HG02852 (cell line): Measurements from ENCODE around the gene RPGRIP1.
"Not testable (repeated sequence)": the region's sequence is repeated elsewhere in the genome, so short reads cannot be mapped to it uniquely, and the experiment has no call there.

Experiments used
- ATAC-seq: cut with Tn5 transposase; IDR thresholded peaks from one replicate; pipeline ENCODE4 v1.9.1; 2021; ENCODE audit warnings: mild to moderate bottlenecking, moderate library complexity; ENCODE audit not compliant: unreplicated experiment

RPGRIP1 gene

GRCh38 chr14:21258005-21258888 lies 21.6 kb upstream of the RPGRIP1 start:
- no peak for ATAC-seq

DNA sequence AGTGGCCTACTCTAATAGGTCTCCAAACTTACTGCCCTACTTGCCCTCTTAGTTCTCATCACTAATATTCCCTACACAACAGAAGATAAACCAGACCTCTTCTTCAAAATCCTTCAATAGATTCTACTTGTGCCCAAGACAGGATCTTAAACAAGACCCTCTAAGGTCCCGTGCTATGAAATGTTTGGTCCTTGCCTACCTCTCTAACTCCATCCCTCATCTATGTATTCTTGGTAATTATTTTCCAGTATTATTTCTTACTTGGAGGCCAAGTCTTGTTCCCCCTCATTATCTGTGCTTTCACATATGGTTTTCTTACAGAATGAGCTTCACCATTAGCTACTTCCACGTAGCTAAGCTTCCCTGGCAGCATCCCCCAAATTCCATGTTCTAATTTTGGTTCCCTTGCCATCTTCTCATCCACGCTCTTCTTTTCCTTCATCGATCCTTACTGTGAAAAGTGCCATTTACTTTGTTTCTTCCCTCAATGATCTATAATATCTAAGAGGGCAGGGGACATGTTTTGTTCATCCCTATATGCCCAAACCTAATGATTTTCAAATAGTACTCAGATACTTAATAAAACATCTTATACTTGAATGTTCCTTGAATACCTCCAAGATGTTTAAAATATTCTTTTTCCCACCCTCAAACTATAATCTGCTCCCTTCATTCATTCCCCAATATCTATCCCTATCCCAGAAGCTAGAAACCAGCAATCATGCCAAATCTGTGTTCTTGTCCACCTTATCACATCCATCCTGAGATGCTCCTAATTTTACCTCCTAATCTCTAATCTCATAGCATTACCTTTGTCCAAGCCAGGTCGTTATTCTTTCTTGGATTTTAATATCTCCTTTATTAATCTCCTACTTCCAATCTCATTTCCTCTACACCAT lies 20.7 kb upstream of the RPGRIP1 start:
- no peak for ATAC-seq

GRCh38 chr14:21261824-21262223 lies 18.1 kb upstream of the RPGRIP1 start:
- no peak for ATAC-seq

DNA sequence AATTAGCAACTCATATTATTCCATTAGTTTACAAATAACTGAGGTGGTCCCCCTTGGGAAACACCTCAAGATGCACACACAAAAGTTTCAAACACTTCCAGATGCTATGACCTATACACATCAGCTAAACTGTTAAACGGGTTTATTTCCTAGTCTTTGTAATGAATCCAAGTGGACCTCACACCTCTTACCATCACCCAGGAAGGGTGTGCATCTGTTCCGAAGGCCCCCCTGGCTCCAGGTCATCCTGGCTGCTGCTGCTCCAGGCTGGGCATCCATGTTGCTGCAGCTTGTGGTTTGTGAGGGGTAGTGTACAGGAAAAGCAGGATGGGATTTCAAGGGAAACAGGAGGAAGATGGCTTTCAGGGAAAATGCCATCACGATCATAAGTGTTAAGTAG lies 17.5 kb upstream of the RPGRIP1 start:
- no peak for ATAC-seq

GRCh38 chr14:21263284-21264024 lies 16.4 kb upstream of the RPGRIP1 start:
- ATAC-seq = peak; percentile 13

- peak; percentile 80 for ATAC-seq
Measured at GRCh38 chr14:21264025-21264801, 15.7 kb upstream of the RPGRIP1 start.

DNA sequence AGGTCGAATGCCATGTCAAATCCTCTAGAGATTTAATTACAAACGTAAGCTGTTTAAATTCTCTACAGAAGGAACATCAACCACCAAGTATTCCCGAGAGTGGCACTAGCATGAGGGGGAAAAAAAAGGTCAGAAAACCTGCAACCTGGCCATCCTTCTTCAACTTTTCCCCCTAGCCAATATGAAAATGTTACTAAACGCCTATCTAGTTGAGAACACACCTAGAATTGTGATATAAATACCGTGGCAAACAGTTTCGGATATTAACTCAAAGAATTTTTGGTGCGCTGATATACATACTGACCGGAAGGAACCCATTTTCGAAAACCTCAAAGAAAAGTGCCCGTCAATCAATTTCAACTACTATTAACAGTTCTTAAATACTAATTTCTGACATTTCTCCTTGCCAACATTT lies 12.4 kb upstream of the RPGRIP1 start:
- no peak for ATAC-seq

DNA sequence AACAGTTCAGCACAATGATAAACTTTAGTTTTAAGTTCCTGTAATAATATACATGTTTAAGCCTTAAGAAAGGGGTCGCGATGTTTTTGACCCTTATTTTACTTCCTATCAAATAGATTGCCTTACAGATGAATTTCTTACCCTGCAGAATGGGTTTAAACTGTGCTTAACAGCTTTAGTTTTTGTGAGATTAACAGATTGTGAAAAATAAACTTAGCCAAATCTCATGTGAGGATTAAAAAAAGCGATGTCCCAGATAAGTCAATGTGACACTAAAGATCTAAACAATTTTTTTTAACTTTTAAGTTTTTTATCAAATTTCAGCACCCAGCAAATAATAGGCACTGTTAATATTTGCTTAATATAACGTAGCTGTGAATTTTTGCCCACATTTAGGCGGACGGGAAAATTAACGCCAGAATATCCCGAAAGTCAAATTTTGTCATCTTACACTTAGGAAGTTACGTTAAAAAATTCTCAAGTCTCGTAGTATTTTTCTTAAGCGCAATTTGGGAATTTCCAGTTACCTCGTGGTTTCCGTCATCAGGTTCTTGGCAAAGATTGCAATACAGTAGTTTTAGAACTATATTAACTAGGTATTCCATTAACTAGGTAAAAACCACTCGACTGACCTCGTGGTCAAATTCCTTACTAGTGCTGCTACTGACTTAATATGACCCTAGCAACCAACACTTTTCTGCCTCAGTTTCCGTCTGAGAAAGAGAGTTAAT lies 11.8 kb upstream of the RPGRIP1 start:
- no peak for ATAC-seq

DNA sequence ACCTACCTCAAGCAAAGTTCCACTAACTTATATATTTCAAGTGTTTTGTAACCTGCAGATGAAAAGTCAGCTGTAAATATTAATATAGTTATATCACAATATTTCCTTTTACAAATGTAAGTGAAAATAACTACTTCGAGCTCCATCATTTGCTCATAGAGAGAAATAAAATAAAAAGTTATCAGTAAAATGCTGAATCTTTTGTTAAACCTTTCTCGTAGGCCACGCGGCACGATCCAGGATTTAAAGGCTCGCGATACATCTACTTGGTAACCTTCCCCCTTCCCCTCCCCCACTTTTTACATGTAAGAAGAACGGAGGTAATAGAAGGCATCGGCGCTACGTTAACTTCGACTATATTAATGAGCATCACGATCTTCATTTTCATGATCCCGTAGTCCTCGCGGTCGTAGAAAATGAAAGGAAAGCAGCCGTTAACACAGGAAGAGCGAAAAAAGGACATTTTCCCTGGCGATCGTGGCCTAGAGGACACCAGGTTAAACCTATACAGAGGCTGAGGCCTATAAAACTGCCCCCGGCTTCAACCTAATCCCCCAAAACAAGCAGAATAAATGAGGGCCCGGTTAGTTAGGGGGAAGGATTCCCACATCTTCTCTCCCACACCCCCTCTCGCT lies 11.1 kb upstream of the RPGRIP1 start:
- ATAC-seq = no peak

GRCh38 chr14:21269252-21270046 lies 10.4 kb upstream of the RPGRIP1 start, which contains the start of gene HNRNPC:
TSS of gene HNRNPC (minus strand) at chr14:21269442. CDS start at chr14:21234193, 35,249 bp downstream.
- ATAC-seq = peak; percentile 91

GRCh38 chr14:21272661-21273060 lies 7.2 kb upstream of the RPGRIP1 start:
- ATAC-seq = not testable (repeated sequence)

- ATAC-seq = no peak
Measured at GRCh38 chr14:21275261-21275858, 4.5 kb upstream of the RPGRIP1 start.

GRCh38 chr14:21278632-21279031 lies 1.3 kb upstream of the RPGRIP1 start:
- ATAC-seq = no peak

DNA sequence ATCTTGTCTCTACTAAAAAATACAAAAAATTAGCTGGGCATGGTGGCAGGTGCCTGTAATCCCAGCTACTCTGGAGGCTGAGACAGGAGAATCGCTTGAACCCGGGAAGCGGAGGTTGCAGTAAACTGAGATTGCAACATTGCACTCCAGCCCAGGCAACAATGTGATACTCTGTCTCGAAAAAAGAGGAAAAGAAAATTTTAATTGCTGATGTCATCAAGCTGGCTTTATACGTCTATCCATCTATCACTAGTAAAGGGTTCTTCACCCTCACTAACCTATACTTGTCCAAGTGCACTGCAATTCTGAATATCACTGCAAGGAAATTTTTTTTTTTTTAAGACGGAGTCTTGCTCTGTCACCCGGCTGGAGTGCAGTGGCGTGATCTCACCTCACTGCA lies 2.0 kb downstream of the RPGRIP1 start:
- ATAC-seq = not testable (repeated sequence)

DNA sequence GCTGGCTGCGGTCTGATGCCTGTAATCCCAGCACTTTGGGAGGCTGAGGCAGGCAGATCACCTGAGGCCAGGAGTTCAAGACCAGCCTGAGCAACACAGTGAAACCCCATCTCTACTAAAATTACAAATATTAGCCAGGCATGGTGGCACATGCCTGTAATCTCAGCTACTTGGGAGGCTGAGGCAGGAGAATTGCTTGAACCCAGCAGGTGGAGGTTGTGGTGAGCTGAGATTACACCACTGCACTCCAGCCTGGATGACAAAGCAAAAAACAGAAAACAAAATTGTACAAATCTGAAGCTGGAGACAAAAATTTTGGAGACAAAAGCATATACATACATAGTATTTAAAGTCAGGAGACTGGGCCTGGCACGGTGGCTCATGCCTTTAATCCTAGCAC lies 6.6 kb downstream of the RPGRIP1 start:
- ATAC-seq = not testable (repeated sequence)

GRCh38 chr14:21287168-21287567 lies 7.3 kb downstream of the RPGRIP1 start:
- no peak for ATAC-seq

DNA sequence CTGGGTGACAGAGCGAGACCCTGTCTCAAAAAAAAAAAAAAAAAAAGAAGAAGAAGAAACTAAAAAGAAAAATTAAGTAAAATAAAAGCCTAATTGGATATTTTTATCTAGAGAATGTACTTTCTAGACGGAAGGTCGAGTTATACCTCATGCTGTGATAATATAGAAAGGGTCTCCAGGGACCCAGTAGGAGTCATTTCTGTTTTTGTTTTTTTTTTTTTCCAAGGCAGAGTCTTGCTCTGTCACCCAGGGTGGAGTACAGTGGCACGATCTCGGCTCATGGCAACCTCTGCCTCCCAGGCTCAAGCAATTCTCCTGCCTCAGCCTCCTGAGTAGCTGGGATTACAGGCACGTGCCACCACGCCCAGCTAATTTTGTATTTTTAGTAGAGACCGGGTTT lies 14.1 kb downstream of the RPGRIP1 start:
- not testable (repeated sequence) for ATAC-seq

- ATAC-seq = no peak
Measured at GRCh38 chr14:21298358-21298757, 18.5 kb downstream of the RPGRIP1 start.
